Activated CD4-positive, alpha-beta T cell treated with anti-CD3 and anti-CD28 coated beads for 36 hours (primary cell): Measurements from ENCODE around the gene JMY. TPM values are rescaled to one million over a fixed set of nuclear protein-coding genes. Genes with fewer than 3 reads are reported as not detected.

Source experiments
- ATAC-seq: fragments of 200-7000 bp; cut with Tn5 transposase; one replicate; pipeline ENCODE4 v1.10.0; 2021; ENCODE audit warnings: mild to moderate bottlenecking, moderate library complexity
- CTCF ChIA-PET: fragments of 350-600 bp; sonication (Branson Sonifier 250); formaldehyde crosslinking; loops from one replicate; lab custom pipeline; 2021; ENCODE audit warnings: antibody characterized with exemption; lab: Charles Lee
- POLR2A ChIA-PET: fragments of 350-600 bp; sonication (Branson Sonifier 250); formaldehyde crosslinking; loops from one replicate; lab custom pipeline; 2021; ENCODE audit warnings: antibody characterized with exemption, inconsistent platforms; lab: Charles Lee
- DNase-seq: peaks from one replicate; pipeline ENCODE4 v3.0.0-alpha.2; 2020
- H3K27ac Mint-ChIP-seq: one replicate; pipeline ENCODE4 v1.8.0; 2021; ENCODE audit warnings: mixed read lengths
- H3K27me3 Mint-ChIP-seq: one replicate; pipeline ENCODE4 v1.8.0; 2021; ENCODE audit warnings: mixed read lengths
- H3K36me3 Mint-ChIP-seq: one replicate; pipeline ENCODE4 v1.8.0; 2021; ENCODE audit warnings: low read depth, mixed read lengths
- H3K4me1 Mint-ChIP-seq: one replicate; pipeline ENCODE4 v1.8.0; 2021; ENCODE audit warnings: mixed read lengths
- H3K4me3 Mint-ChIP-seq: one replicate; pipeline ENCODE4 v1.8.0; 2021; ENCODE audit warnings: mild to moderate bottlenecking, moderate library complexity, mixed read lengths
- H3K9me3 Mint-ChIP-seq: one replicate; pipeline ENCODE4 v1.8.0; 2021; ENCODE audit warnings: low read depth, mixed read lengths
- intact Hi-C, 2 experiments: fragments of 100-400 bp; cut with DNase I in 1 of 2; cut with micrococcal nuclease in 1 of 2; formaldehyde crosslinking; loops; one replicate each; pipeline versions ENCODE4 v1.14.2 to v1.15.1; 2022 to 2024; cut with DNase I, micrococcal nuclease
- total RNA-seq, 2 experiments: library from RNA; stranded (reverse); gene quantifications; one replicate each; pipeline ENCODE4 v1.2.3, GENCODE V29; 2021

Gene JMY
- total RNA-seq, 2 experiments from 2014 or later, result 7.3 to 7.4 TPM

DNA sequence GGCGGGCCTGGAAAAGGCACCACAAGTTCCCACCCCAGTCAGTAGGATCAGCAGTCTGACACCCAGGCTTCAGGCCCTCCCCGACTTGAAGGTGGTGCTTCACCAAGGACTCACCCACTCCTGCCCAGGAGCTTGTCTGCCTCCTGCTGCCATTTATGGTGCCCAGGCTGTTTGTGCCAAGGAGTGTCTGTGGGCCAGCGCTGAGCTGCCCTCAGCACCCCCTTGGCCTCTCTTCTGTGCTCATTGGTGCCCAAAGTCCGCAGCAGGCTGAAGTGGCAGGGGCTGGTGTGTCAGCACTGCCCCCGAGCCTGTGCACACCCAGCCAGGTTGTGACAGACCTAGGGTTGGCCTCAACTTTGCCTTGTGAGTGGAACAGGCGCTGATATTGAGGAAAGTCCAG lies 23.5 kb downstream of the JMY start:
- DNase-seq (no peak), ATAC-seq (no peak)
- Mint-ChIP-seq H3K4me3 (no peak overlapping the region), H3K36me3 (peaks cover 2% of the 10 kb centered on the region), H3K27me3 (no peaks in the 10 kb centered on the region), H3K9me3 (no peaks in the 10 kb centered on the region), H3K4me1 (peaks cover 39% of the 10 kb centered on the region), H3K27ac (no peak overlapping the region)
- ChIA-PET CTCF (interaction anchor here (1.1 kb wide), 1 partner anchor 126 kb away, joined by 5 read pairs; no protein-coding TSS in a partner anchor), POLR2A (no interaction called here)
- intact Hi-C loops, result no loop called here

GRCh38 chr5:79259810-79260209 lies 23.9 kb downstream of the JMY start:
- peaks cover 35% of the 10 kb centered on the region for H3K4me1 Mint-ChIP-seq
- POLR2A ChIA-PET, result no interaction called here

DNA sequence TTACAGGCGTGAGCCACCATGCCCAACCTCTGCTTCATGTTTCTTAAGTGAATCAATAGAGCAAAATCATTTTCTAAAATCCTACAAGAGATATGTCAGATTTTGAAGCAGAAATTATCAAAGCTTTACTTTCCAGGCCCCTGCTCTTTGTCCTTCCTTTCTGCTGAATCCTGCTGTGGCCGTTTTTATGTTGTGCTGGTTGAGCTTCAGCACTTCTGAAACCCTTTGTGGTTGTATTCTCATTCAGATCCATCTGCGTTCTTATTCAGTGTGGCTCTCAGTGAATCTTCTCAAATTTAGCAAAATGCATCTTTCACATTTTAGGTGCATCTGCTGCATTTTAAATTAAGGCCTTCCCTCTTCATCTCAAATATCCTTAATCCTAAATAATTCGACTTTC lies 26.0 kb downstream of the JMY start:
- ChIA-PET CTCF (interaction anchor here (0.6 kb wide), 1 partner anchor 16 kb away, joined by 3 read pairs; no protein-coding TSS in a partner anchor), POLR2A (no interaction called here)
- Mint-ChIP-seq H3K4me1 (peaks cover 24% of the 10 kb centered on the region), H3K36me3 (peaks cover 1% of the 10 kb centered on the region), H3K9me3 (no peaks in the 10 kb centered on the region), H3K27me3 (no peaks in the 10 kb centered on the region), H3K4me3 (no peak overlapping the region), H3K27ac (no peak overlapping the region)
- no peak for DNase-seq
- peak; percentile 71 for ATAC-seq
- intact Hi-C loops, result no loop called here

More at GRCh38 chr5:79259810-79260209, 23.9 kb downstream of the JMY start:
- intact Hi-C loops, result no loop called here
- H3K4me3 Mint-ChIP-seq, result no peak overlapping the region
- peaks cover 1% of the 10 kb centered on the region for H3K36me3 Mint-ChIP-seq
- CTCF ChIA-PET, result no interaction called here
- ATAC-seq, result no peak
- H3K27ac Mint-ChIP-seq, result no peak overlapping the region
- no peaks in the 10 kb centered on the region for H3K9me3 Mint-ChIP-seq
- DNase-seq, result no peak
- no peaks in the 10 kb centered on the region for H3K27me3 Mint-ChIP-seq

DNA sequence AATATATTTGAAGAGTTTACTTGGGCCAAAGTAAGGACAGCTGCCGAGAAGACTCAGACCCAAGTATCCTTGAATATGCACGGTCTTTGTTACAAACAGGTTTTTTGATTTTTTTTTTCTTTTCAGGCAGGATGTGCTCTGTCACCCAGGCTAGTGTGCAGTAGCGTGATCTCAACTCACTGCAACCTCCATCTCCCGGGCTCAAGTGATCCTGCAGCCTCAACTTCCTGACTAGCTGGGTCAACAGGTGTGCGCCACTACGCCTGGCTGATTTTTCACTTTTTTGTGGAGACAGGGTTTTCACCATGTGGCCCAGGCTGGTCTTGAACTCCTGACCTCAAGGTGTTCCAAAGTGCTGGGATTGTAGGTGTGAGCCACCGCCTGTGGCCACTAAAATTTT lies 27.4 kb downstream of the JMY start:
- Mint-ChIP-seq H3K27me3 (no peaks in the 10 kb centered on the region), H3K4me1 (peaks cover 24% of the 10 kb centered on the region), H3K27ac (peak overlapping the region; percentile 51), H3K9me3 (no peaks in the 10 kb centered on the region), H3K36me3 (peaks cover 3% of the 10 kb centered on the region), H3K4me3 (no peak overlapping the region)
- POLR2A ChIA-PET, result no interaction called here
- CTCF ChIA-PET, result no interaction called here
- DNase-seq, result peak; percentile 31
- intact Hi-C loops, result no loop called here
- ATAC-seq, result peak; percentile 61

DNA sequence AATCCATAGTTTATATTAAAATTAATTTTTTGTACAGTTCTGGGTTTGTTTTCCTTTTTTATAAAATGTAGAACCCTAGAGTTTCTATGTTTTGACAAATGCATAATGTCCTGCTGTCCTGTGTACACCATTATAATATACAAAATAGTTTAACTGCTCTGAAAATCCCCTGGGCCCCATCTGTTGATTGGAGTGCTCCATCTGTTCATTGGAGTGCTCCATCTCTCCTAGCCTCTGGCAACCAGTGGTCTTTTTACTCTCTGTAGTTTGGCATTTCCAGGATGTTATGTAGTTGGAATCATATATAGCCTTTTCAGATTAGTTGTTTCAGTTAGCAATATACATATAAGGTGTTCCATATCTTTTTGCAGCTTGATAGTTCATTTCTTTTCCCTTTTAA lies 31.2 kb downstream of the JMY start:
- peaks cover 33% of the 10 kb centered on the region for H3K4me1 Mint-ChIP-seq
- CTCF ChIA-PET, result interaction anchor here (0.7 kb wide), 1 partner anchor 1360 kb away, joined by 3 read pairs; no protein-coding TSS in a partner anchor
- no peak overlapping the region for H3K27ac Mint-ChIP-seq
- H3K36me3 Mint-ChIP-seq, result peaks cover 5% of the 10 kb centered on the region
- no peak overlapping the region for H3K4me3 Mint-ChIP-seq
- no peak for DNase-seq
- POLR2A ChIA-PET, result no interaction called here
- ATAC-seq, result no peak
- intact Hi-C loops, result no loop called here
- peaks cover 4% of the 10 kb centered on the region for H3K9me3 Mint-ChIP-seq
- H3K27me3 Mint-ChIP-seq, result no peaks in the 10 kb centered on the region

- POLR2A ChIA-PET, result no interaction called here
- intact Hi-C loops, result no loop called here
- H3K27ac Mint-ChIP-seq, result no peak overlapping the region
- no peaks in the 10 kb centered on the region for H3K27me3 Mint-ChIP-seq
- CTCF ChIA-PET, result no interaction called here
- H3K36me3 Mint-ChIP-seq, result peaks cover 9% of the 10 kb centered on the region
- DNase-seq (peak; percentile 15), ATAC-seq (no peak)
- no peak overlapping the region for H3K4me3 Mint-ChIP-seq
- H3K4me1 Mint-ChIP-seq, result peaks cover 27% of the 10 kb centered on the region
- peaks cover 6% of the 10 kb centered on the region for H3K9me3 Mint-ChIP-seq
Observed at GRCh38 chr5:79269733-79270166, 33.8 kb downstream of the JMY start.

DNA sequence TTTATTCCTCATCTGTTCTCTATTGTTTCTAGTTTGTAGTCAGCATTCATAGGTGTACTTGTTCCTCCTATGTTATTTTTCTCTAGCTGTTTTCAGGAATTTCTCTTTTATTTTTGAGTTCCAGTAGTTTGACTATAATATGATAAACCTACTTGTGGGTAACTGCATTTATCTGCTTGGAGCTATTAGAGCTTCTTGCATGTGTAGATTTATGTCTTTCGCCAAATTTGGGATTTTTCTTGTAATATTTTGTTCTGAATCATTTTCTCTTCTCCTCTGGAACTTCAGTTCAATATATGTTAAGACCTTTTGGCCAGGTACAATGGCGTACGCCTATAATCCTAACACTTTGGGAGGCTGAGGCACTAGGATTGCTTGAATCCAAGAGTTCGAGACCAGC lies 37.4 kb downstream of the JMY start:
- Mint-ChIP-seq H3K9me3 (peaks cover 6% of the 10 kb centered on the region), H3K27ac (no peak overlapping the region), H3K4me1 (peaks cover 33% of the 10 kb centered on the region), H3K36me3 (peaks cover 16% of the 10 kb centered on the region), H3K4me3 (no peak overlapping the region), H3K27me3 (no peaks in the 10 kb centered on the region)
- intact Hi-C loops, result no loop called here
- CTCF ChIA-PET, result no interaction called here
- no peak for DNase-seq
- ATAC-seq, result no peak
- POLR2A ChIA-PET, result no interaction called here

DNA sequence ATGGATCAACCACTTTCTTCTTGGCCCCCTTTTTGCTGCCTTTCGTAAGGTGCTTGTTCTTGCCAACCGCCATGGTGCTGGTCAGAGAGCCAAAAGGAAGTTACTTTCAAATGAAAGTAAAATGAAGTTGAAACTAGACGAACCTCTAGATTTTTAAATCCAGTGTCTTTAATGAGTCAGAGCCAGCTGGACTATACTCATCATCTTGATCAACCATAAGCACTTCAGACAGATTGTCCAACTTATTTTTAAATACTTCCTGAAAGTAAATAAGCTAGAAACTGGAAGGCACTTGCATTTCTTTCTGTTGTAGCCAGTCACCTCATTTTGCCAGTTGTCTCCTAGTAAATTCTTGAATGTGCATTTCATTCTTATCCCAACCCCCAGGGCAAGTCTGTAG lies 48.9 kb downstream of the JMY start:
- H3K4me1 Mint-ChIP-seq, result peaks cover 16% of the 10 kb centered on the region
- intact Hi-C loops, result no loop called here
- ChIA-PET CTCF (interaction anchor here (0.5 to 1.1 kb wide), 3 partner anchors 14 to 264 kb away, joined by 3 read pairs; no protein-coding TSS in a partner anchor), POLR2A (no interaction called here)
- DNase-seq (no peak), ATAC-seq (no peak)
- no peaks in the 10 kb centered on the region for H3K27me3 Mint-ChIP-seq
- no peaks in the 10 kb centered on the region for H3K9me3 Mint-ChIP-seq
- H3K36me3 Mint-ChIP-seq, result peaks cover 35% of the 10 kb centered on the region
- H3K4me3 Mint-ChIP-seq, result no peak overlapping the region
- H3K27ac Mint-ChIP-seq, result no peak overlapping the region

- no peak for DNase-seq
- peak; percentile 51 for ATAC-seq
- no peaks in the 10 kb centered on the region for H3K9me3 Mint-ChIP-seq
- ChIA-PET POLR2A (no interaction called here), CTCF (interaction anchor here (0.5 to 1.1 kb wide), 3 partner anchors 13 to 265 kb away, joined by 3 read pairs; no protein-coding TSS in a partner anchor)
- intact Hi-C loops, result no loop called here
- H3K27ac Mint-ChIP-seq, result no peak overlapping the region
- peaks cover 34% of the 10 kb centered on the region for H3K36me3 Mint-ChIP-seq
- H3K27me3 Mint-ChIP-seq, result no peaks in the 10 kb centered on the region
- no peak overlapping the region for H3K4me3 Mint-ChIP-seq
- H3K4me1 Mint-ChIP-seq, result peaks cover 16% of the 10 kb centered on the region
Observed at GRCh38 chr5:79285285-79285684, 49.4 kb downstream of the JMY start.

DNA sequence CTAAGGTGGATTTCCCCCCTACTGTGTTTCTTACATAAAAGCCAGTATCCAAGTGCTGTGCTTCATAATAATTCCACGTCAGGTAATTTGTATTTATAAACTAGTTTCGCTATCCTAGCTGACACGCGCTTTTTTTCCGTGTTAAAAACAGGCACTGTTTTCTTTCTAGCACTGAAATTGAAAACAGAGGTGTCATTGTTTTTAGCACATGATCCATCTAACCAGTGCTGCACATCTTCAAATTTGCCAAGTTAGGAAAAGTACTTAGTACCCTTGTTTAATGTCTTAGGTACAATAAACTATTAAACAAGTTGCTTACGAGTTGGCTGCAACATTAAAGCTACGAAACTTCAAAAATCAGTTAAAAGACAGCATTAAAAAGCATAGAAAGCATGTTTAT lies 49.9 kb downstream of the JMY start:
- CTCF ChIA-PET, result interaction anchor here (1.0 to 1.1 kb wide), 2 partner anchors 153 to 265 kb away, joined by 3 read pairs; no protein-coding TSS in a partner anchor
- H3K4me1 Mint-ChIP-seq, result peaks cover 16% of the 10 kb centered on the region
- no peak for DNase-seq
- no peak overlapping the region for H3K4me3 Mint-ChIP-seq
- POLR2A ChIA-PET, result no interaction called here
- H3K27me3 Mint-ChIP-seq, result no peaks in the 10 kb centered on the region
- no peaks in the 10 kb centered on the region for H3K9me3 Mint-ChIP-seq
- peaks cover 34% of the 10 kb centered on the region for H3K36me3 Mint-ChIP-seq
- H3K27ac Mint-ChIP-seq, result no peak overlapping the region
- intact Hi-C loops, result no loop called here
- no peak for ATAC-seq

DNA sequence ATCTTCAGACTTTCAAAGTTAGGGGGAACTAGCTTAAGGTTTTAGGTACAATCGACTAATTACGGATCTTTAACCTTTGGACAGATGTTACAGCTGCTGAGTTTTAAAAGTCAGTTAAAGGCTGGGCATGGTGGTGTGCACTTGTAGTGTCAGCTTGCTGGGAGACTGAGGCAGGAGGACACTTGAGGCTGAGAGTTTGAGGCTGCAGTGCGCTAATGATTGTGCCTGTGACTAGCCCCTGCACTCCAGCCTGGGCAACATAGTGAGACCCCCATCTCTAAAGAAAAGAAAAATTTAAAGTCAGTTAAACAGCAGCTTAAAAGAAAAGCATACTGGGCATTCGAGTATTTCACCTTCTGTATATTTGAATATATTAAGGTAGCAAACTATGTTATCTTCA lies 51.4 kb downstream of the JMY start:
- Mint-ChIP-seq H3K4me3 (no peak overlapping the region), H3K9me3 (no peaks in the 10 kb centered on the region), H3K36me3 (peaks cover 36% of the 10 kb centered on the region), H3K4me1 (peaks cover 16% of the 10 kb centered on the region), H3K27me3 (no peaks in the 10 kb centered on the region), H3K27ac (no peak overlapping the region)
- intact Hi-C loops, result no loop called here
- DNase-seq, result no peak
- ATAC-seq, result no peak
- ChIA-PET CTCF (no interaction called here), POLR2A (no interaction called here)

DNA sequence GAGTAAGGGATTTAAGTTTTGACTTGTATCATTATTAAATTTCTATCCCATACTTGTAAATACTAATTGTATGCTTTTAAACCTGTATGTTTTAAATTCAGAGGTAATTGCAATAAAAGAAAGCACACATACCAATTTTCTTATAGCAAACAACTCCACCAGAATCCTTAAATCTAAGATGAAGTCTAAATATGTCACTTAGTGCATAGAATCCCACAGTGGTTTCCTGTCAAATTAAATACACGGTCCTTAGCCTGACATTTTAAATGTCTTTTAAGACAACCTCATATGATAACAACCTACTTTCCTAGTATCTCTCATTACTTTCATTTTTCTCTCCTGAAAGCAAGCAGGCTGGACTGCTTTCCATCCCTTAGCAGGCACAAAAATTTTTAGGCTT lies 52.0 kb downstream of the JMY start:
- ChIA-PET POLR2A (no interaction called here), CTCF (no interaction called here)
- no peak overlapping the region for H3K4me3 Mint-ChIP-seq
- no peak overlapping the region for H3K27ac Mint-ChIP-seq
- DNase-seq (no peak), ATAC-seq (no peak)
- intact Hi-C loops, result no loop called here
- H3K4me1 Mint-ChIP-seq, result peaks cover 16% of the 10 kb centered on the region
- H3K9me3 Mint-ChIP-seq, result no peaks in the 10 kb centered on the region
- H3K36me3 Mint-ChIP-seq, result peaks cover 33% of the 10 kb centered on the region
- no peaks in the 10 kb centered on the region for H3K27me3 Mint-ChIP-seq
